Adrenal gland (tissue), 12 donors: ENCODE measurements around the gene HEPHL1. TPM values are rescaled to one million over a fixed set of nuclear protein-coding genes. Genes with fewer than 3 reads are reported as not detected.

Source experiments
- DNase-seq, 7 donors: peaks; one replicate each; pipeline ENCODE4 v3.0.0-alpha.2; 2019 to 2020
- H3K27ac ChIP-seq, 5 donors: fragments of 200-600 bp; sonication (generic) in 4 of 5; 1 replicate in 3 of 5; 2 replicates in 2 of 5; pipeline versions ENCODE4 v1.5.1 to v1.8.0; 2016 to 2020; ENCODE audit warnings: mild to moderate bottlenecking in 1 of 5
- H3K27me3 ChIP-seq: fragments of 200-600 bp; 2 replicates; pipeline ENCODE4 v1.8.0; 2021
- H3K36me3 ChIP-seq, 2 donors: fragments of 200-600 bp; replicated peaks in 1 of 2; 1 replicate in 1 of 2; 2 replicates in 1 of 2; pipeline versions ENCODE4 v1.5.1 to v1.8.0; 2018 to 2022
- H3K4me1 ChIP-seq, 2 donors: fragments of 200-600 bp; replicated peaks in 1 of 2; 1 replicate in 1 of 2; 2 replicates in 1 of 2; pipeline versions ENCODE4 v1.5.1 to v1.8.0; 2018 to 2021
- H3K4me3 ChIP-seq, 4 donors: fragments of 200-600 bp; sonication (generic) in 3 of 4; one replicate each; pipeline ENCODE4 v1.5.1; 2016 to 2018
- H3K9me3 ChIP-seq, 3 donors: fragments of 200-600 bp; sonication (generic) in 1 of 3; replicated peaks in 1 of 3; 1 replicate in 2 of 3; 2 replicates in 1 of 3; pipeline versions ENCODE4 v1.5.1 to v1.8.0; 2016 to 2021
- CTCF ChIP-seq, 6 experiments: fragments of 450-650 bp in 4 of 6; fragments of 200-600 bp in 2 of 6; sonication (generic) in 1 of 6; IDR thresholded peaks; 1 replicate in 5 of 6; 2 replicates in 1 of 6; pipeline versions ENCODE4 v1.5.1 to v1.8.0; 2016 to 2021; ENCODE audit warnings: antibody characterized with exemption in 6 of 6, mild to moderate bottlenecking in 2 of 6, moderate library complexity in 1 of 6
- POLR2A ChIP-seq, 2 donors: fragments of 450-650 bp; IDR thresholded peaks; one replicate each; pipeline ENCODE4 v1.6.1; 2017; ENCODE audit warnings: antibody characterized with exemption in 2 of 2, mild to moderate bottlenecking in 2 of 2, moderate library complexity in 1 of 2
- WGBS, 4 donors: extraction: QIAGEN DNeasy Blood & Tissue Kit in 2 of 4; methylation state at CpG; one replicate each; pipeline versions ENCODE4 v1.1.5 to v1.1.7; 2013 to 2017; 5-methylcytosine and 5-hydroxymethylcytosine counted together
- intact Hi-C, 2 donors: fragments of 100-400 bp; cut with DNase I; formaldehyde crosslinking; loops; one replicate each; pipeline versions ENCODE4 v1.14.1 to v1.15.0; 2022 to 2023
- polyA plus RNA-seq, 3 donors: library from polyadenylated mRNA; stranded (reverse); fragments of 200-250 nt in 2 of 3; fragments of 350-450 nt in 1 of 3; fragmentation: Illumina TruSeq in 1 of 3; extraction: RNeasy Lipid Tissue Mini Kit (QIAGEN cat#74804) in 1 of 3; gene quantifications; one replicate each; pipeline ENCODE4 v1.2.3, GENCODE V29; 2013 to 2014
- total RNA-seq, 9 donors: library from RNA; depleted of rRNA in 4 of 9; stranded (reverse); fragments of >200 nt in 4 of 9; fragments of 120-200 nt in 1 of 9; fragmentation: NEBNext Ultra II Directional in 1 of 9; extraction: Animal tissue kit (Norgen Biotek cat#: 25700) in 1 of 9; gene quantifications; one replicate each; pipeline versions ENCODE4 v1.1.0 to v1.2.4, GENCODE V29; 2013 to 2023
- donor health status: healthy with polysubstance abuse.
- donor health status: Bipolar disorder and iron deficiency.
- donor health status: DM: yes; HTN: yes; CAD: no.
- donor health status: DM: no; HTN: no; CAD: no.
- donor health status: DM: no; HTN: no; CAD: no.
- donor health status: DM: yes; HTN: yes; CAD: no.

Gene HEPHL1
- total and polyA plus RNA-seq, 12 donors: 0.06 TPM; not detected in 11

GRCh38 chr11:94030059-94030458 lies 8.9 kb downstream of the HEPHL1 start:
- DNase-seq: no peak
- Histone ChIP-seq H3K4me3 (no peak overlapping the region), H3K27me3 (no peaks in the 10 kb centered on the region), H3K36me3 (no peaks in the 10 kb centered on the region), H3K4me1 (no peaks in the 10 kb centered on the region), H3K9me3 (no peaks in the 10 kb centered on the region), H3K27ac (no peak overlapping the region)
- 71 to 86% (median 74%) methylated on average over 1 of the region's 1 CpG for WGBS, 4 donors
- TF ChIP-seq CTCF (IDR thresholded peaks at IDR 0.05) (no peak), POLR2A (IDR thresholded peaks at IDR 0.05) (no peak)
- intact Hi-C loops: no loop called here

- no peak for DNase-seq
- WGBS, 4 donors: 64 to 80% (median 74%) methylated on average over 3 to 4 of the region's 4 CpGs
- no peaks in the 10 kb centered on the region for H3K27me3 ChIP-seq
- H3K4me1 ChIP-seq: no peaks in the 10 kb centered on the region
- no peaks in the 10 kb centered on the region for H3K9me3 ChIP-seq
- TF ChIP-seq POLR2A (IDR thresholded peaks at IDR 0.05): no peak
- no peak for TF ChIP-seq CTCF (IDR thresholded peaks at IDR 0.05)
- H3K27ac ChIP-seq: no peak overlapping the region
- H3K4me3 ChIP-seq: no peak overlapping the region
- no peaks in the 10 kb centered on the region for H3K36me3 ChIP-seq
- intact Hi-C loops: no loop called here
Measured at GRCh38 chr11:94031625-94032024, 10.5 kb downstream of the HEPHL1 start.

DNA sequence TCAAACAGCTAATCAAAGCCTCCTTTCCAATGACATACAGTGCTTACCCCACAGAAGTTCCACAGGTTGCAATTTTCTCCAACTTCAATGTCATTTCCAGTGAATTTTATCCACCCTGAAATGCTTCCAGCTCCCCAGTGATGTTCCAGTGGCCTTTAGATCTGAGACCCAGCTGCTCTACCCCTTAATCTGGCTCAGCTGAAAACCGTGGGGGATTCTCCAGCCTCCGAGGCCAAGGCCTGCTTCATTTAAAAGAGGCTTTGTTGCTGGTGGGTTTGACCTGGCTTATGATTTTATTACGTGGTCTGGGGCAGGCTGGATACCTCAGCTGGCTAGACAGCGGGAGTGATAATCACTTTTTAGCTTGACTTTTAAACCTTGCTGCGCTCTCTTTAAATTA lies 10.9 kb downstream of the HEPHL1 start:
- Histone ChIP-seq H3K27ac (no peak overlapping the region), H3K36me3 (no peaks in the 10 kb centered on the region), H3K27me3 (no peaks in the 10 kb centered on the region), H3K9me3 (no peaks in the 10 kb centered on the region), H3K4me1 (no peaks in the 10 kb centered on the region), H3K4me3 (no peak overlapping the region)
- intact Hi-C loops: no loop called here
- no peak for DNase-seq
- no peak for TF ChIP-seq POLR2A (IDR thresholded peaks at IDR 0.05)
- TF ChIP-seq CTCF (IDR thresholded peaks at IDR 0.05): no peak
- WGBS, 4 donors: 62 to 78% (median 70%) methylated on average over 4 to 5 of the region's 5 CpGs

DNA sequence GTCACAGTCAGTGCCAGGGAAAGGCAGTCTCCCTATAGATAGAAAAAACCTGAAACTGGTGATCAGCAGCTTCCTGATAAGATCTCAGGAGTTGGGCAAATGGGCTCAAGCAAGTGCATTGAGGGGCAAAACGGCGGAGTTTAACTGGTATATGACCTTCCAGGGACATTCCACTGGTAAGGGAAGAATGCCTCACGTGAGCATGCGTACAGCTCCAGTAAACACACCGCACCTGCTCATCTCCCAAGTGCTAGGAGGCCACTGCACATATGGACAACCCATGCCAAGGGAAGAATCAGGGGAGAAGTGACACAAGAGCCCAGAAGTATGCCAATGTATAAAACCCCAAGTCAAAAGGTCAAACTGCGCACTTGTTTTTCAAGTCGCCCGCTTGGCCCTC lies 11.6 kb downstream of the HEPHL1 start:
- TF ChIP-seq POLR2A (IDR thresholded peaks at IDR 0.05) (no peak), CTCF (IDR thresholded peaks at IDR 0.05) (no peak)
- DNase-seq: no peak
- 80 to 89% (median 85%) methylated on average over 8 of the region's 8 CpGs for WGBS, 4 donors

More for the DNA sequence above, 11.6 kb downstream of the HEPHL1 start:
- H3K27me3 ChIP-seq: no peaks in the 10 kb centered on the region
- no peak overlapping the region for H3K27ac ChIP-seq
- no peaks in the 10 kb centered on the region for H3K36me3 ChIP-seq
- no peaks in the 10 kb centered on the region for H3K4me1 ChIP-seq
- no peaks in the 10 kb centered on the region for H3K9me3 ChIP-seq
- intact Hi-C loops: no loop called here
- no peak overlapping the region for H3K4me3 ChIP-seq
